Measurements from ENCODE around the gene CDC42EP3.

DNA sequence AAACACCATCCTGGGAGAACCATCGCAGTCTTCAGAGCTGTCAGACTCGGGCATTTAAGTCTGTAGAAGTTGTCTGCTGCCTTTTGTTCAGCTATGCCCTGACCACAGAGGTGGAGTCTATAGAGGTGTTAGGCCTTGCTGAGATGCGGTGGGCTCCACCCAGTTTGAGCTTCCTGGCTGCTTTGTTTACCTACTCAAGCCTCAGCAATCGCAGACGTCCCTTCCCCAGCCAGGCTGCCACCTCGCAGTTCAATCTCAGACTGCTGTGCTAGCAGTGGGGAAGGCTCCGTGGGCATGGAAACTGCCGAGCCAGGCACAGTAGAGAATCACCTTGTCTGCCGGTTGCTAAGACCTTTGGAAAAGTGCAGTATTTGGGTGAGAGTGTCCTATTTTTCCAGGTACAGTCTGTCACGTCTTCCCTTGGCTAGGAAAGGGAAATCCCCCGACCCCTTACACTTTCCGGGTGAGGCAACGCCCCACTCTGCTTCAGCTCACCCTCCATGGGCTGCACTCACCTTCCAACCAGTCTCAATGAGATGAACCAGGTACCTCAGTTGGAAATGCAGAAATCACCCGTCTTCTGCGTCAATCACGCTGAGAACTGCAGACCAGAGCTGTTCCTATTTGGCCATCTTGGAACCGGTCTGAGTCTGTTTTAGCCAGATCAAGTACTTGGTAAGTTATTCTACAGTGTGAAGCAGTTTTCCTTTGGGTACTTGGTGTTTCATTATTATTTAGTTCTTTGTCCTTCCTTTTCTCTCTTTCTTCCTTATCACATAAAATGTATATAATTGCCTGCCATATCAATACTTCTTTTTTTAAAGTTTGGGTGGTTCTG is 71.5 kb downstream of the CDC42EP3 start:
- TF ChIP-seq, protein P1, sequence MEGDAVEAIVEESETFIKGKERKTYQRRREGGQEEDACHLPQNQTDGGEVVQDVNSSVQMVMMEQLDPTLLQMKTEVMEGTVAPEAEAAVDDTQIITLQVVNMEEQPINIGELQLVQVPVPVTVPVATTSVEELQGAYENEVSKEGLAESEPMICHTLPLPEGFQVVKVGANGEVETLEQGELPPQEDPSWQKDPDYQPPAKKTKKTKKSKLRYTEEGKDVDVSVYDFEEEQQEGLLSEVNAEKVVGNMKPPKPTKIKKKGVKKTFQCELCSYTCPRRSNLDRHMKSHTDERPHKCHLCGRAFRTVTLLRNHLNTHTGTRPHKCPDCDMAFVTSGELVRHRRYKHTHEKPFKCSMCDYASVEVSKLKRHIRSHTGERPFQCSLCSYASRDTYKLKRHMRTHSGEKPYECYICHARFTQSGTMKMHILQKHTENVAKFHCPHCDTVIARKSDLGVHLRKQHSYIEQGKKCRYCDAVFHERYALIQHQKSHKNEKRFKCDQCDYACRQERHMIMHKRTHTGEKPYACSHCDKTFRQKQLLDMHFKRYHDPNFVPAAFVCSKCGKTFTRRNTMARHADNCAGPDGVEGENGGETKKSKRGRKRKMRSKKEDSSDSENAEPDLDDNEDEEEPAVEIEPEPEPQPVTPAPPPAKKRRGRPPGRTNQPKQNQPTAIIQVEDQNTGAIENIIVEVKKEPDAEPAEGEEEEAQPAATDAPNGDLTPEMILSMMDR (IDR thresholded peaks at IDR 0.05; ENCODE audit: poor library complexity): no peak
- no peak for TF ChIP-seq EZH2 (IDR thresholded peaks at IDR 0.05; ENCODE audit: borderline replicate concordance)

Measured in hepatocyte (in vitro differentiated cells).